Ovary (tissue), 9 donors: Measurements from ENCODE around the gene HOXB8. TPM values are rescaled to one million over a fixed set of nuclear protein-coding genes. Genes with fewer than 3 reads are reported as not detected.

Source experiments
- DNase-seq, 5 donors: peaks; one replicate each; pipeline ENCODE4 v3.0.0-alpha.2; 2019 to 2020
- H3K27ac ChIP-seq, 2 donors: fragments of 200-600 bp; one replicate each; pipeline versions ENCODE4 v1.5.1 to v1.8.0; 2019 to 2022
- H3K27me3 ChIP-seq: fragments of 200-600 bp; one replicate; pipeline ENCODE4 v1.8.0; 2022
- H3K36me3 ChIP-seq: fragments of 200-600 bp; sonication (generic); one replicate; pipeline ENCODE4 v1.5.1; 2019
- H3K4me1 ChIP-seq: one replicate; pipeline ENCODE4 v1.8.1; 2013; ENCODE audit warnings: mild to moderate bottlenecking, moderate library complexity; ENCODE audit not compliant: insufficient read depth
- H3K4me3 ChIP-seq: fragments of 200-600 bp; sonication (generic); one replicate; pipeline ENCODE4 v1.5.1; 2017
- H3K9me3 ChIP-seq, 2 donors: fragments of 200-600 bp in 1 of 2; sonication (generic) in 1 of 2; one replicate each; pipeline versions ENCODE4 v1.5.1 to v1.8.1; 2013 to 2019; ENCODE audit warnings: mild to moderate bottlenecking in 1 of 2, moderate library complexity in 1 of 2
- EP300 ChIP-seq: sonication (generic); formaldehyde crosslinking; IDR thresholded peaks from one replicate; pipeline ENCODE4 v1.6.1; 2017; ENCODE audit warnings: antibody characterized with exemption
- POLR2A ChIP-seq: fragments of 450-650 bp; IDR thresholded peaks from one replicate; pipeline ENCODE4 v1.6.1; 2017; ENCODE audit warnings: antibody characterized with exemption, mild to moderate bottlenecking, moderate library complexity
- WGBS, 3 donors: extraction: QIAGEN DNeasy Blood & Tissue Kit in 1 of 3; methylation state at CpG; one replicate each; pipeline versions ENCODE4 v1.1.5 to v1.1.7; 2013 to 2017; 5-methylcytosine and 5-hydroxymethylcytosine counted together
- intact Hi-C, 4 donors: fragments of 100-400 bp; cut with DNase I; formaldehyde crosslinking; loops; one replicate each; pipeline versions ENCODE4 v1.11.0 to v1.15.1; 2022 to 2023
- polyA plus RNA-seq, 2 donors: library from polyadenylated mRNA; stranded (reverse); fragments of 200-250 nt in 1 of 2; fragments of 350-450 nt in 1 of 2; fragmentation: Illumina TruSeq in 1 of 2; extraction: RNeasy Lipid Tissue Mini Kit (QIAGEN cat#74804) in 1 of 2; gene quantifications; one replicate each; pipeline ENCODE4 v1.2.3, GENCODE V29; 2013 to 2014
- total RNA-seq, 7 donors: library from RNA; depleted of rRNA in 2 of 7; stranded (reverse); fragments of >200 nt in 2 of 7; fragmentation: NEBNext Ultra II Directional in 3 of 7; extraction: Animal tissue kit (Norgen Biotek cat#: 25700) in 3 of 7; gene quantifications; one replicate each; pipeline versions ENCODE4 v1.1.0 to v1.2.4, GENCODE V29; 2016 to 2023
- TF ChIP-seq, protein P1 (sequence below), 3 donors: fragments of 450-650 bp in 2 of 3; fragments of 200-600 bp in 1 of 3; IDR thresholded peaks; one replicate each; pipeline versions ENCODE4 v1.5.1 to v1.8.0; 2016 to 2022; ENCODE audit warnings: antibody characterized with exemption in 3 of 3, mild to moderate bottlenecking in 1 of 3
- donor health status: DM: no; HTN: no; CAD: no; lungs with moderate emphysema.
- donor health status: DM: no; HTN: no; CAD: no.
- donor health status: Bipolar disorder and iron deficiency.
- donor health status: DM: yes; HTN: yes; CAD: no.
- donor health status: DM: no; HTN: no; CAD: no.
- donor health status: DM: yes; HTN: yes; CAD: no.

HOXB8 gene
- total and polyA plus RNA-seq, 9 donors: 0.17 to 2.5 (median 0.28) TPM; not detected in 4

DNA sequence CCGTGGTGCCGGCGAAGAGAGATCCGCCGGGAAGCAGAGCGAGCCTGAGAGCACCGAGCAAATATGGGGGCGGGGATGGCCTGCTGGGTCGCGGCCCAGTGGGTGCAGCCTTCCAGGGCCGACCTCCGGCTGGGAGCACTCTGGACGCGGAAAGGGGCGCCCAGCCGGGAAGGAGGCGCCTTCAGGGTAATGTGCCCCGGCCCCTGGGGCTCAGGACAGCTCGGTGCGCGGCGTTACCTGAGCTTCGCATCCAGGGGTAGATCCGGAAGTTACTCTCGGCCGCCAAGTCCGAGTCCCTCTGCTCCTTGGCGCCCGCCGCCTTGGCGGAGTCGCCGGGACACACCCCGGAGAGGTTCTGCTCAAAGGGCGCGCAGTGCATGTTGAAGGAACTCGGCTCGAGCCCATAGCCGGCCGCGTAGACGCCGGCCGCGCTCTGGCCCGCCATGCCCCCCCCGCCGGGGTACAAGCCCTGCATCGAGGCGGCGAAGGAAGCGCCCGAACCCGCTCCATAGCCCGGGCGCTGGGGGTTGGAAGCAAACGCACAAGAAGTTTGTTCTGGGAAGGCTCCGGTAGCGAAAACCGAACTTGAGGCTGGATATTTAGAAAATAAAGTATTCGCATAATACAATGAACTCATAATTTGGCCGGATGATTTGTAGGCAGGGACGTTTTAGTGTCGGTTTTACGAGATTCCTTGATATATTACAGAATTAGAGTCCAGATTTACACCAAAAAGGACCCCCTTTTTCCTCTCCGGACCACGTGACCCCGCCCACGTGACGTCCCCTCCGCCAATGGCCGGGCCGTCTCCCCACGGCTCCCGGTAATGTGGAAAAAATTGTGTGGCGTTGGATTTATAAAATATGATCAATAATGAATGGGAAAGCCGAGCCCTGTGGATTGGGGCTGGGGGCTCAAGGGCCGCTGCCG is 4.5 kb downstream of the HOXB8 start, which contains the start of gene HOXB7:
Gene HOXB7, minus strand, starts transcription at position 736 of the 930 bp plus-strand sequence. Its CDS starts 99 bp downstream, at position 637.
- 0 to 2% (median 1%) methylated on average over 75 to 79 of the region's 79 CpGs for WGBS, 3 donors
- Histone ChIP-seq H3K36me3 (no peaks in the 10 kb centered on the region), H3K4me1 (peaks cover 2% of the 10 kb centered on the region), H3K9me3 (peaks cover 0 to 6% of the 10 kb centered on the region in 2 donors), H3K27ac (no peak within 1 kb of the TSS), H3K4me3 (peak within 1 kb of the TSS; percentile 39), H3K27me3 (peaks cover 5% of the 10 kb centered on the region)
- TF ChIP-seq POLR2A (no peak), EP300 (no peak)
- TF ChIP-seq, protein P1, sequence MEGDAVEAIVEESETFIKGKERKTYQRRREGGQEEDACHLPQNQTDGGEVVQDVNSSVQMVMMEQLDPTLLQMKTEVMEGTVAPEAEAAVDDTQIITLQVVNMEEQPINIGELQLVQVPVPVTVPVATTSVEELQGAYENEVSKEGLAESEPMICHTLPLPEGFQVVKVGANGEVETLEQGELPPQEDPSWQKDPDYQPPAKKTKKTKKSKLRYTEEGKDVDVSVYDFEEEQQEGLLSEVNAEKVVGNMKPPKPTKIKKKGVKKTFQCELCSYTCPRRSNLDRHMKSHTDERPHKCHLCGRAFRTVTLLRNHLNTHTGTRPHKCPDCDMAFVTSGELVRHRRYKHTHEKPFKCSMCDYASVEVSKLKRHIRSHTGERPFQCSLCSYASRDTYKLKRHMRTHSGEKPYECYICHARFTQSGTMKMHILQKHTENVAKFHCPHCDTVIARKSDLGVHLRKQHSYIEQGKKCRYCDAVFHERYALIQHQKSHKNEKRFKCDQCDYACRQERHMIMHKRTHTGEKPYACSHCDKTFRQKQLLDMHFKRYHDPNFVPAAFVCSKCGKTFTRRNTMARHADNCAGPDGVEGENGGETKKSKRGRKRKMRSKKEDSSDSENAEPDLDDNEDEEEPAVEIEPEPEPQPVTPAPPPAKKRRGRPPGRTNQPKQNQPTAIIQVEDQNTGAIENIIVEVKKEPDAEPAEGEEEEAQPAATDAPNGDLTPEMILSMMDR (IDR thresholded peaks at IDR 0.05): no peak
- DNase-seq: peak in 3 of 5 donors; percentile 37 to 61 (median 44)
- intact Hi-C loops: loop anchor here in 2 of 4 donors (10.0 kb wide), 1 partner anchor 586 kb away; no protein-coding TSS in a partner anchor

DNA sequence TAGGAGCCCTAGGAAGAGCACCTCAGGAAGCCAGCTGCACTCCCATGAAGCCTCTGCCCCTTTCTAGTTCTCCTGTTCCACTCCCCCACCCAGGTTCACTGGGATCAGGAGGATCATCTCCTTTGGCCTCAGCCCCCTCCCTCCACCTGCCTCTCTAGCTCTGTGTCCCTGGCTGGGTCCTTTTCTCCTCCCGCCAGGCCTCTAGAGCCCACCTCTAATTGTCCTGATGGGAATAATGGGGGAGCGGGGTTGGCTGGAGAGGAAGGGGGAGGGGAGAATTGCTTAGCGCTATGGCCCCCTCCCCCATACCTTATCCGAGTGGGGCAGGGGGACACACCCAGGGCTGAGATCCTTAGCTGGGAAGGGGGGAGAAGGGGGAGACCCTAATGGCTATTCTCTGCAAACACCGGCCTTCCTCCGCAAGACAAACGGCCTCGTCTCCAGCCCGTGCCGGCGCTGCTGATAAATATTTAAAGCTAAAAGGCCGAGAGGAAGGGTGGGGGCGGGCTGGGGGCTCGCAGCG is 5.3 kb downstream of the HOXB8 start:
- peaks cover 5% of the 10 kb centered on the region for H3K27me3 ChIP-seq
- no peak for DNase-seq
- peaks cover 0 to 6% of the 10 kb centered on the region in 2 donors for H3K9me3 ChIP-seq
- peaks cover 2% of the 10 kb centered on the region for H3K4me1 ChIP-seq
- no peak for TF ChIP-seq POLR2A
- TF ChIP-seq, protein P1 (IDR thresholded peaks at IDR 0.05): no peak
- no peak for TF ChIP-seq EP300
- intact Hi-C loops: loop anchor here in 2 of 4 donors (10.0 kb wide), 1 partner anchor 585 kb away; no protein-coding TSS in a partner anchor
- WGBS, 3 donors: 4 to 6% (median 5%) methylated on average over 15 of the region's 15 CpGs
- H3K36me3 ChIP-seq: no peaks in the 10 kb centered on the region
- peak overlapping the region; percentile 39 for H3K4me3 ChIP-seq
- H3K27ac ChIP-seq: no peak overlapping the region

DNA sequence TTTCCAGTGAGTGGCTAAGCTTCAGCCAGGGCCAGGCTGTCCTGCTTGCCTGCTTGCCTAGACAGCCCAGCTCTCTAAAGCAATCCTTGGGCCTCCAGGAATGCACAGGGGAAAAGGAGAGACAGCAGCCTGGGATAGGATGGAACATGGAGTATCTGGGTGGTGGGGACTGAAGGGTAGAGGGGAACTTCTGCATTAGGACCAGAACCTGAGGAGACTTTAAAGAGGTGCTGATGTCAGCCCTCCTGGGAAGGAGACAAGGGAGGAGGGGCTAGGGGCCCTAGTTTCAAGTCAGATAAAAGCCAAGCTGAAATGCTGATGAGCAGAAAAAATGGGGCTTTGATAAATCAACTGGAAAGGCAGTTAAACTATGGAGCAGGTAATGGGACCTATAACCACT is 6.1 kb downstream of the HOXB8 start:
- Histone ChIP-seq H3K36me3 (no peaks in the 10 kb centered on the region), H3K4me3 (no peak overlapping the region), H3K27ac (no peak overlapping the region), H3K9me3 (peaks cover 0 to 6% of the 10 kb centered on the region in 2 donors), H3K27me3 (peaks cover 5% of the 10 kb centered on the region), H3K4me1 (peaks cover 2% of the 10 kb centered on the region)
- DNase-seq: no peak
- intact Hi-C loops: no loop called here
- no peak for TF ChIP-seq EP300
- TF ChIP-seq, protein P1 (IDR thresholded peaks at IDR 0.05): no peak

DNA sequence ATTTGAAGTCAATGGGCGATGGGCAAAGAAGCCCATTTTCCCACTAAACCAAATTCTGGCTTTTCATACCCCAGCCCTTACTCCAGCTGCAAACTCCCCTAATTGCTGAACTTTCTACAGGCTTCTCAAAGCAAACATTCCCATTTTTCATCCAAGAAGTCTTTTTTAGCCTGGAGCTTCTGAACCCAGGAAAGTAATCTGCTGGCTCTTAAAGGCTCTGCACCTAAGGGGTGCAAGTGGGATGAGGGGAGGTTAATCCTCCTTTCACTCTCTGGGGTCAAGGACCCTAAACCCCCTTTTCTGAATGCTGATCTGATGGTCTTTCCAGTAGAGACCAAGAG is 6.6 kb downstream of the HOXB8 start:
- DNase-seq: no peak
- WGBS, 3 donors: 93 to 100% (median 94%) methylated on average over 1 of the region's 1 CpG
- intact Hi-C loops: no loop called here

More for the DNA sequence above, 6.6 kb downstream of the HOXB8 start:
- H3K9me3 ChIP-seq: peaks cover 0 to 9% of the 10 kb centered on the region in 2 donors
- H3K4me1 ChIP-seq: peaks cover 2% of the 10 kb centered on the region
- H3K4me3 ChIP-seq: no peak overlapping the region
- H3K36me3 ChIP-seq: no peaks in the 10 kb centered on the region
- TF ChIP-seq EP300: no peak
- TF ChIP-seq, protein P1 (IDR thresholded peaks at IDR 0.05): no peak
- no peak for TF ChIP-seq POLR2A
- H3K27ac ChIP-seq: no peak overlapping the region
- H3K27me3 ChIP-seq: peaks cover 5% of the 10 kb centered on the region
